ENCODE data around the gene PNPLA2. TPM values are rescaled to one million over a fixed set of nuclear protein-coding genes. Genes with fewer than 3 reads are reported as not detected.

Gene PNPLA2
- polyA plus RNA-seq, 3 donors from 2014 or later: 10.9 to 42.3 (median 23.4) TPM

- DNase-seq: peak; percentile 87 to 89 (median 88)
- Mint-ChIP-seq H3K9me3 (no peaks in the 10 kb centered on the region), H3K36me3 (no peaks in the 10 kb centered on the region), H3K27me3 (ENCODE audit: low read depth in 3 of 3) (peaks cover 0 to 5% (median 5%) of the 10 kb centered on the region in 3 donors), H3K27ac (peak within 1 kb of the TSS; percentile 92 to 97 (median 94)), H3K4me3 (peak within 1 kb of the TSS; percentile 90 to 95 (median 92)), H3K4me1 (peaks cover 10 to 15% of the 10 kb centered on the region in 2 donors)
Observed at GRCh38 chr11:798093-798713, 20.5 kb upstream of the PNPLA2 start, which contains the start of gene SLC25A22. SLC25A22 (minus strand) TSS chr11:798281; CDS start chr11:795006, 3,275 bp downstream.

- DNase-seq: no peak
- Mint-ChIP-seq H3K9me3 (no peaks in the 10 kb centered on the region), H3K4me1 (peaks cover 10 to 18% of the 10 kb centered on the region in 2 donors), H3K4me3 (no peak overlapping the region), H3K36me3 (no peaks in the 10 kb centered on the region), H3K27me3 (ENCODE audit: low read depth in 3 of 3) (peaks cover 0 to 5% (median 5%) of the 10 kb centered on the region in 3 donors), H3K27ac (no peak overlapping the region)
Observed at GRCh38 chr11:799641-800316, 18.9 kb upstream of the PNPLA2 start.

GRCh38 chr11:800473-800872, 18.2 kb upstream of the PNPLA2 start:
- H3K36me3 Mint-ChIP-seq: no peaks in the 10 kb centered on the region
- H3K27ac Mint-ChIP-seq: no peak overlapping the region
- H3K4me3 Mint-ChIP-seq: no peak overlapping the region
- no peaks in the 10 kb centered on the region for H3K9me3 Mint-ChIP-seq
- H3K27me3 Mint-ChIP-seq (ENCODE audit: low read depth in 3 of 3): peaks cover 0 to 6% (median 5%) of the 10 kb centered on the region in 3 donors
- no peak for DNase-seq
- peaks cover 10 to 18% of the 10 kb centered on the region in 2 donors for H3K4me1 Mint-ChIP-seq

GRCh38 chr11:801097-801780, 17.5 kb upstream of the PNPLA2 start:
- Mint-ChIP-seq H3K27me3 (ENCODE audit: low read depth in 3 of 3) (peaks cover 0 to 5% (median 5%) of the 10 kb centered on the region in 3 donors), H3K36me3 (no peaks in the 10 kb centered on the region), H3K4me1 (peaks cover 5 to 15% of the 10 kb centered on the region in 2 donors), H3K4me3 (no peak overlapping the region), H3K9me3 (no peaks in the 10 kb centered on the region), H3K27ac (no peak overlapping the region)
- no peak for DNase-seq

- no peak for DNase-seq
- peaks cover 0 to 5% (median 4%) of the 10 kb centered on the region in 3 donors for H3K27me3 Mint-ChIP-seq (ENCODE audit: low read depth in 3 of 3)
- no peak overlapping the region for H3K27ac Mint-ChIP-seq
- no peaks in the 10 kb centered on the region for H3K9me3 Mint-ChIP-seq
- H3K36me3 Mint-ChIP-seq: no peaks in the 10 kb centered on the region
- H3K4me1 Mint-ChIP-seq: peaks cover 0 to 6% of the 10 kb centered on the region in 2 donors
- no peak overlapping the region for H3K4me3 Mint-ChIP-seq
Observed at GRCh38 chr11:802018-802617, 16.6 kb upstream of the PNPLA2 start.

- H3K36me3 Mint-ChIP-seq: no peaks in the 10 kb centered on the region
- no peaks in the 10 kb centered on the region for H3K9me3 Mint-ChIP-seq
- peak overlapping the region in 1 of 5 donors; percentile 13 for H3K4me3 Mint-ChIP-seq
- H3K27ac Mint-ChIP-seq: no peak overlapping the region
- DNase-seq: no peak
- H3K27me3 Mint-ChIP-seq (ENCODE audit: low read depth in 3 of 3): peaks cover 0 to 2% (median 2%) of the 10 kb centered on the region in 3 donors
- H3K4me1 Mint-ChIP-seq: peaks cover 4 to 6% of the 10 kb centered on the region in 2 donors
Observed at GRCh38 chr11:802693-803466, 15.8 kb upstream of the PNPLA2 start.

- Mint-ChIP-seq H3K36me3 (no peaks in the 10 kb centered on the region), H3K4me3 (peak overlapping the region in 1 of 5 donors; percentile 26), H3K9me3 (no peaks in the 10 kb centered on the region), H3K27ac (no peak overlapping the region), H3K27me3 (ENCODE audit: low read depth in 3 of 3) (peaks cover 0 to 4% (median 2%) of the 10 kb centered on the region in 3 donors), H3K4me1 (peaks cover 8% of the 10 kb centered on the region in 2 donors)
- DNase-seq: no peak
Observed at GRCh38 chr11:803467-803742, 15.3 kb upstream of the PNPLA2 start.

GRCh38 chr11:803770-804598, 14.7 kb upstream of the PNPLA2 start:
- Mint-ChIP-seq H3K4me3 (peak overlapping the region; percentile 72 to 82 (median 78)), H3K4me1 (peaks cover 14% of the 10 kb centered on the region in 2 donors), H3K27ac (peak overlapping the region in 4 of 6 donors; percentile 40 to 69 (median 64)), H3K9me3 (no peaks in the 10 kb centered on the region), H3K36me3 (no peaks in the 10 kb centered on the region), H3K27me3 (ENCODE audit: low read depth in 3 of 3) (peaks cover 0 to 7% (median 2%) of the 10 kb centered on the region in 3 donors)
- DNase-seq: no peak

- Mint-ChIP-seq H3K36me3 (no peaks in the 10 kb centered on the region), H3K4me3 (peak overlapping the region; percentile 72 to 82 (median 78)), H3K4me1 (peaks cover 15 to 16% of the 10 kb centered on the region in 2 donors), H3K27ac (peak overlapping the region in 4 of 6 donors; percentile 40 to 69 (median 64)), H3K9me3 (no peaks in the 10 kb centered on the region), H3K27me3 (ENCODE audit: low read depth in 3 of 3) (peaks cover 2 to 11% (median 6%) of the 10 kb centered on the region in 3 donors)
- DNase-seq: no peak
Observed at GRCh38 chr11:804599-804964, 14.1 kb upstream of the PNPLA2 start.

GRCh38 chr11:808427-809286, 10.1 kb upstream of the PNPLA2 start:
- peaks cover 37 to 38% of the 10 kb centered on the region in 2 donors for H3K4me1 Mint-ChIP-seq
- H3K4me3 Mint-ChIP-seq: peak overlapping the region; percentile 94 to 98 (median 95)
- peak overlapping the region; percentile 96 to 99 (median 98) for H3K27ac Mint-ChIP-seq
- DNase-seq: no peak
- no peaks in the 10 kb centered on the region for H3K9me3 Mint-ChIP-seq
- no peaks in the 10 kb centered on the region for H3K36me3 Mint-ChIP-seq
- H3K27me3 Mint-ChIP-seq (ENCODE audit: low read depth in 3 of 3): peaks cover 5 to 21% (median 9%) of the 10 kb centered on the region in 3 donors

GRCh38 chr11:809287-810039, 9.3 kb upstream of the PNPLA2 start, which contains the start of gene RPLP2:
RPLP2 (plus strand) TSS chr11:809967; CDS start chr11:810235, 268 bp downstream.
- no peaks in the 10 kb centered on the region for H3K9me3 Mint-ChIP-seq
- H3K27me3 Mint-ChIP-seq (ENCODE audit: low read depth in 3 of 3): peaks cover 5 to 21% (median 9%) of the 10 kb centered on the region in 3 donors
- no peaks in the 10 kb centered on the region for H3K36me3 Mint-ChIP-seq
- peaks cover 35 to 38% of the 10 kb centered on the region in 2 donors for H3K4me1 Mint-ChIP-seq
- peak within 1 kb of the TSS; percentile 96 to 99 (median 98) for H3K27ac Mint-ChIP-seq
- DNase-seq: peak; percentile 97
- H3K4me3 Mint-ChIP-seq: peak within 1 kb of the TSS; percentile 94 to 98 (median 95)

Data from immature natural killer cell (primary cell).